Neural crest cell (in vitro differentiated cells): ENCODE measurements around the gene SORCS3. TPM values are rescaled to one million over a fixed set of nuclear protein-coding genes. Genes with fewer than 3 reads are reported as not detected.

Experiments used
- DNase-seq: peaks from one replicate; pipeline ENCODE4 v3.0.0; 2021; ENCODE audit warnings: low read depth, mixed read lengths, low spot score
- H3K27ac Mint-ChIP-seq: one replicate; pipeline ENCODE4 v1.8.0; 2021; ENCODE audit warnings: mild to moderate bottlenecking, mixed read lengths; ENCODE audit not compliant: unreplicated experiment
- H3K27me3 Mint-ChIP-seq: 2 replicates; pipeline ENCODE4 v1.8.0; 2021; ENCODE audit warnings: low read depth, mild to moderate bottlenecking, mixed read lengths
- H3K36me3 Mint-ChIP-seq: 2 replicates; pipeline ENCODE4 v1.8.0; 2021; ENCODE audit warnings: low read depth, mild to moderate bottlenecking, mixed read lengths
- H3K4me1 Mint-ChIP-seq: 2 replicates; pipeline ENCODE4 v1.8.0; 2021; ENCODE audit warnings: mixed read lengths
- H3K4me3 Mint-ChIP-seq: one replicate; pipeline ENCODE4 v1.8.0; 2021; ENCODE audit warnings: mild to moderate bottlenecking, mixed read lengths
- H3K9me3 Mint-ChIP-seq: 2 replicates; pipeline ENCODE4 v1.8.0; 2021; ENCODE audit warnings: mixed read lengths
- total RNA-seq: library from RNA; stranded (reverse); gene quantifications from 2 replicates; pipeline ENCODE4 v1.2.1, GENCODE V29; 2021
- TF ChIP-seq, protein P1 (sequence below): fragments of 200-600 bp; sonication (generic); conservative IDR thresholded peaks from 2 replicates; pipeline ENCODE4 v1.5.0; 2021; ENCODE audit warnings: antibody characterized with exemption, mild to moderate bottlenecking

SORCS3 gene
- total RNA-seq, 1 donor from 2014 or later = 3.3 TPM

DNA sequence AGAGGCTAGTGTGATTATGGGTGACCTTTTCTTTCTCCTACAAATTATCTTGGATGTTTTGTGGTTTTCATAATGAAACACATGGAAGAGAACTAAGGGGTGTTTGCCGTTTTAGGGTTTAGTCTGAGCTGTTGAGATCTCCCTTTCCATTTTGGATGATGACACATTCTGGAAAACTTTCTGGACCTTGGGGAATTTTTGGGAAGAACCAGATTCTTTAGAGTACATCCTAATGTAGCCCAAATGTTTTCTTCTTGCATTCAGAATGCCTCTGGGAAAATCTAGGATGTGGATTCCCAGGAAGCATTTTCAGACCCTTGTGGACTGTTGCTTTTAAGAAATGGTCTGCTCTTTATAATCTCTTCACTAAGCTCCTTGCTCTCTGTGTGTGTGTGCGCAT lies 165.7 kb downstream of the SORCS3 start:
- TF ChIP-seq, protein P1, sequence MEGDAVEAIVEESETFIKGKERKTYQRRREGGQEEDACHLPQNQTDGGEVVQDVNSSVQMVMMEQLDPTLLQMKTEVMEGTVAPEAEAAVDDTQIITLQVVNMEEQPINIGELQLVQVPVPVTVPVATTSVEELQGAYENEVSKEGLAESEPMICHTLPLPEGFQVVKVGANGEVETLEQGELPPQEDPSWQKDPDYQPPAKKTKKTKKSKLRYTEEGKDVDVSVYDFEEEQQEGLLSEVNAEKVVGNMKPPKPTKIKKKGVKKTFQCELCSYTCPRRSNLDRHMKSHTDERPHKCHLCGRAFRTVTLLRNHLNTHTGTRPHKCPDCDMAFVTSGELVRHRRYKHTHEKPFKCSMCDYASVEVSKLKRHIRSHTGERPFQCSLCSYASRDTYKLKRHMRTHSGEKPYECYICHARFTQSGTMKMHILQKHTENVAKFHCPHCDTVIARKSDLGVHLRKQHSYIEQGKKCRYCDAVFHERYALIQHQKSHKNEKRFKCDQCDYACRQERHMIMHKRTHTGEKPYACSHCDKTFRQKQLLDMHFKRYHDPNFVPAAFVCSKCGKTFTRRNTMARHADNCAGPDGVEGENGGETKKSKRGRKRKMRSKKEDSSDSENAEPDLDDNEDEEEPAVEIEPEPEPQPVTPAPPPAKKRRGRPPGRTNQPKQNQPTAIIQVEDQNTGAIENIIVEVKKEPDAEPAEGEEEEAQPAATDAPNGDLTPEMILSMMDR = no peak
- no peak for DNase-seq
- H3K27ac Mint-ChIP-seq = no peak overlapping the region
- peaks cover 9% of the 10 kb centered on the region for H3K27me3 Mint-ChIP-seq
- H3K4me1 Mint-ChIP-seq = no peaks in the 10 kb centered on the region
- no peaks in the 10 kb centered on the region for H3K9me3 Mint-ChIP-seq
- H3K4me3 Mint-ChIP-seq = no peak overlapping the region
- no peaks in the 10 kb centered on the region for H3K36me3 Mint-ChIP-seq

DNA sequence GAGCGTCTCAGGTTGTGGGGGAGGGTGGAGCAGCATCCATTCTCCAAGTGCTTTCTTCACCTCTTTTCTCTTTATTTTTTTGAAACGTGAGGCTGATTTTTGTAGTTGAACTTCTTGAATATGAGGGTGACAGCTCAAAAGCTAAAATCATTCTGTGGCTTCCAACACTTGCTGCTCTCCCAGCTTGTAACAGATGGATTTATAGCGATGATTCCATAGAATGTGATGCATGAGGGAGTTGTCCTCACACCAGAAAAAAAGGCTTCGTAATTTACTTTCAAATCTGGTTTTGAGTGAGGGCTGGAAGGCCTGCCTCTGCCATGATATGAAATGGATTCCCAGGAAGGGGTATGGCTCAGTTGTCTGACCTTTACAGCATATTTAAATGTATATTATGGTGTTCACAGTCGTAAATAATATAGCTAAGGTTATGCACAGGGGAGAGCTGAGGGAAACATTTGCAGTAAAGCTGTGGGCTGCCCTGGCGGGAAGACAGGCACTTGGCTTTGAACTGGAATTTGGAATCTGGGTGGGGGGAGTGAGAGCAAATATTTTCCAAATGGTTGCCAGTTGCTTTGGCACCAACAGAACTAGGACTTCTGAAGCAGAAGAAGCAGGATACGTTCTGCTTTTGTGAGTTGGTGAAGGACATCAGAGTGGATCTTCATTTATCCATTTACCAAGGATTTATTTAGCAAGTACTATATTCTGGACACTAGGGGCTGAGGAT lies 166.7 kb downstream of the SORCS3 start:
- no peaks in the 10 kb centered on the region for H3K36me3 Mint-ChIP-seq
- TF ChIP-seq, protein P1 = no peak
- H3K4me1 Mint-ChIP-seq = no peaks in the 10 kb centered on the region
- no peak overlapping the region for H3K4me3 Mint-ChIP-seq
- no peak overlapping the region for H3K27ac Mint-ChIP-seq
- H3K9me3 Mint-ChIP-seq = no peaks in the 10 kb centered on the region
- no peak for DNase-seq
- peaks cover 9% of the 10 kb centered on the region for H3K27me3 Mint-ChIP-seq

DNA sequence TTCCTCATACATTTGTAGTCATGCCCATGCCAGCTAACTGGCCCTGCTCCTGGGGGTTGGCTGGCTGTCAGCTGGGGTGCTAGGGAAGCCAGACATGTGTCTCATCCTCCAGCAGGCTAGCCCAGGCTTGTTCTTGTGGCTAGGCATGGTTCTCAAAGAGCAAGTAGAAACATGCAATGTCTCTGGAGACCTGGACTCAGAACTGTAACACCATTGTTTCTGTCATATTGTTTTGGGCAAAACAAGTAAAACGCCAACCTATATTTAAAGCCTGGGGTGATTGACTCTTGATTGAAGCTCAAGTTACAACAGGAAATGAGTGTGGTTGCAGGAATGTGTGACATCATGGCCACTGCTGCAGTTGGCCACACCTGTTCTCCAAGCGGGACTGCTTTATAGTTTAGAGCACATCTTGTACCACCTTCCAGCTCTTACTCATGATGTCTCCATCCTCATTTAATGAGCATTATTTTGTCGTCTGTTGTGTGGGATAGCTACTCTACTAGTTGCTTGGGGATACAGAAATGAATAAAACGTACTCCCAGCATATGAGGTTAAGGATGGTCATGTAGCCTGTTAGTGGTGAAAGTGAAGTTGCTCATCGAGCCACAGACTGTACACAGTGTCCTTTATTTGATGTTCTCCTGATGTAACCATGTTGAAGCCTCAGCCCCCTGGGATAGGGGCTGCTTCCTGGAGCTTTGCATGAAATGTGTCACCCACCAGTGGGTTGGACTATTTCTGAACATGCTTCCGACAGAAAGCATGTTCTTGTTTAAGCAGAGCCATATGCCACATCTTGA lies 168.4 kb downstream of the SORCS3 start:
- Mint-ChIP-seq H3K4me1 (no peaks in the 10 kb centered on the region), H3K27ac (no peak overlapping the region), H3K9me3 (no peaks in the 10 kb centered on the region), H3K27me3 (peaks cover 5% of the 10 kb centered on the region), H3K36me3 (no peaks in the 10 kb centered on the region), H3K4me3 (no peak overlapping the region)
- no peak for DNase-seq
- TF ChIP-seq, protein P1 = no peak

DNA sequence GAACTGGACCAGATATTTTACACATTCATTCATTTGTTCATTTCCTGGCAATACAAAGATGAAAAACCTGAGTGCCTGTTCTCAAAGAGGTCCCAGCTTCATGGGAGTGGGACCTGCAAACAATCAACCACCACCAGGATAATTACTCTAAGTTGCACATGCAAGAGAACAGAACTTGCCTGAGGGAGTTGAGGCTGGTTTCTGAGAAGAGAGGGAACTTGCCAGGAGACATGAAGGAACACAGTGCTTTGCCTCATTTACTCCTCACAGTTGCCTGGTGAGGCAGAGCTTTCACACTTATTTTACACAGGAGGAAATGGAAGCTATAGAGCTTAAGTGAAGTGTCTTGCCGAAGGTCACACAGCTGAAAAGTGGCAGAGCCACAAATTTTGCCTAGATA lies 170.1 kb downstream of the SORCS3 start:
- Mint-ChIP-seq H3K4me3 (no peak overlapping the region), H3K27ac (no peak overlapping the region), H3K9me3 (no peaks in the 10 kb centered on the region), H3K36me3 (no peaks in the 10 kb centered on the region), H3K4me1 (no peaks in the 10 kb centered on the region), H3K27me3 (no peaks in the 10 kb centered on the region)
- TF ChIP-seq, protein P1 = no peak
- DNase-seq = no peak

DNA sequence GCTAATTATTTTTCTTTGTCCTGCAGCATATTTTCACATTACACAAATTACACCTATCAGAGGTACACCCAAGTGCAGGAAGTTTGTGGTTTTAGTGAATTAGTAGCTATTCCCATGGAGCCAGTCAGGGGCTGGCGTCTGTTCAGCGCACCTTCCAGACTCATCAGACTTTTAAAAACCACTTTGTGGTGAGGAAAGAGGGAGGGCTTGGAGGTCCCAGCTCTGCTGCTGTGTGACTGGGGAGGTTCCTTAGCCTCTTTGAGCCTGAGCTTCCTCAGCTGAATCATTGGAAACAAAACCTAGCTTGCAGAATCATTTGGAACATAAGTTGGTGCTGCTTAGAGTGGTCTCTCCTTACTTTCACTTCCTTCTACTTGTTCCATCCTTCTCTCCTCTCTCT lies 175.4 kb downstream of the SORCS3 start:
- H3K27ac Mint-ChIP-seq = no peak overlapping the region
- TF ChIP-seq, protein P1 = no peak
- peaks cover 11% of the 10 kb centered on the region for H3K27me3 Mint-ChIP-seq
- H3K4me3 Mint-ChIP-seq = no peak overlapping the region
- H3K36me3 Mint-ChIP-seq = no peaks in the 10 kb centered on the region
- DNase-seq = no peak
- H3K4me1 Mint-ChIP-seq = no peaks in the 10 kb centered on the region
- H3K9me3 Mint-ChIP-seq = no peaks in the 10 kb centered on the region
